Measurements from ENCODE around the gene USPL1.

- TF ChIP-seq MTF1 (CRISPR knock-in tag; IDR thresholded peaks at IDR 0.05) (no peak), SIN3A (IDR thresholded peaks at IDR 0.05; ENCODE audit: borderline replicate concordance, low read depth, low read length) (no peak), ARID2 (CRISPR knock-in tag; IDR thresholded peaks at IDR 0.05; ENCODE audit: borderline replicate concordance) (no peak), ZNF274 (CRISPR knock-in tag; IDR thresholded peaks at IDR 0.05) (no peak), ZNF18 (CRISPR knock-in tag; IDR thresholded peaks at IDR 0.05; ENCODE audit: insufficient replicate concordance) (no peak)
- TF ChIP-seq, protein P1, sequence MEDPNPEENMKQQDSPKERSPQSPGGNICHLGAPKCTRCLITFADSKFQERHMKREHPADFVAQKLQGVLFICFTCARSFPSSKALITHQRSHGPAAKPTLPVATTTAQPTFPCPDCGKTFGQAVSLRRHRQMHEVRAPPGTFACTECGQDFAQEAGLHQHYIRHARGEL (CRISPR knock-in tag; IDR thresholded peaks at IDR 0.05) = no peak
These were observed 47.7 kb upstream of the USPL1 start for GRCh38 chr13:30569901-30570576.
